ENCODE measurements around the gene GATAD2A.

GRCh38 chr19:19488875-19489690 is 83.6 kb downstream of the GATAD2A start:
- TF ChIP-seq RAD21 (IDR thresholded peaks at IDR 0.05 in 1 of 2, conservative IDR thresholded peaks at IDR 0.05 in 1 of 2; ENCODE audit: low read depth in 2 of 2, low read length in 2 of 2) (no peak; a peak in 1 of 4 replicates), POLR2A (IDR thresholded peaks at IDR 0.05; ENCODE audit: control extremely low read depth in 1 of 2, low read depth in 2 of 2, low read length in 2 of 2) (peak in 1 of 2 experiments; percentile 33; a peak in 1 of 3 replicates), ATF2 (IDR thresholded peaks at IDR 0.05; ENCODE audit: low read length) (peak; percentile 96)

Data from H1 (cell line).